ES-I3 (cell line): ENCODE data around the gene KRT73.

Source experiments
- H3K36me3 ChIP-seq: 2 replicates; pipeline ENCODE4 v1.6.1; 2013; ENCODE audit warnings: mild to moderate bottlenecking, low read length, control low read depth, moderate library complexity; ENCODE audit not compliant: insufficient read depth
- H3K4me1 ChIP-seq: 2 replicates; pipeline ENCODE4 v1.6.1; 2013; ENCODE audit warnings: mild to moderate bottlenecking, control low read depth, low read length; ENCODE audit not compliant: insufficient read depth
- H3K9ac ChIP-seq: 2 replicates; pipeline ENCODE4 v1.6.1; 2013; ENCODE audit warnings: low read depth, mild to moderate bottlenecking, low read length, moderate library complexity
- H3K9me3 ChIP-seq: 2 replicates; pipeline ENCODE4 v1.6.1; 2013; ENCODE audit warnings: mild to moderate bottlenecking, low read length, moderate library complexity; ENCODE audit not compliant: control insufficient read depth, insufficient read depth

KRT73 gene

DNA sequence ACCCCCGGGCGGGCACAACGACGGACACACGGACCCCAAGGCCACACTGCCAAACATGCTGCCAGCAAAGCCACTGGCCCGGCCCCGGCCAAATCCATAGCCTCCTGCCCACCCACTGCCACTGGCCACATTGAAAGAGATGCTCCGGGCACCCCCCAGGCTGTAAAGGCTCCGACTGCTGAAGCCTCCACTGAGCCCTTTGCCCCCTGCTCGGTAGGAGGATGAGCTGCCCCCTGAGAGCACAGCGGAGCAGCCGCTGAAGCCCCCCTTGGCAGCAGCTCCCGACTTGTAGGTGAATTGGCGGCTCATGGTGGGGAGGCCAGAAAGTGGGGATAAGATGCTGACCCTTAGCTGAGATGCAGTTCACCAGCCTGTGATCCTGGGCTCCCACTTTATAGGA, at the start of gene KRT73:
KRT73 (minus strand) TSS at position 344 of the 400 bp plus-strand sequence; CDS start at position 309, 35 bp downstream.
- no peaks in the 10 kb centered on the region for H3K36me3 ChIP-seq
- H3K9ac ChIP-seq: no peak within 1 kb of the TSS
- no peaks in the 10 kb centered on the region for H3K9me3 ChIP-seq
- H3K4me1 ChIP-seq: 0 out of 2 replicates have a peak, but pooled peaks cover 4% of the 10 kb centered on the region

DNA sequence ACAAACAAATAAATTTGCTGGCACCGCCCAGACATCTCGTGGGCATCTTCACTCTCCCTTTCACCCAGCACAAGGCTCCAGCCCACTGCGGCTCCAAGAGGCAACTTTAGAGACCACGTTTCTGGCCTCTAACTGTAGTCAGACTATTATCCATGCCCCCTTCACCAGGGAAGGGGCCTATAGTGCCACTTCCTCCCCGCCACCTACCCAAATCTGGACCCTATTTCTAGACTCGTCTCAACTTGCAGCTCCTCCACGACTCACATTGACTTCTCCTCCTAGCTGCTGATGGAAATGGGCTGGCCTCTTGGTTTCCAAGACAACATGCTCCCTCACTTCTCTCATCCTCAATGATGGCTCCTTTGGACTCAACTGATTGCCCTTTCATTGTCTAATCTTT, 49.6 kb upstream of the KRT73 start:
- Histone ChIP-seq H3K4me1 (no peaks in the 10 kb centered on the region), H3K9ac (no peak overlapping the region), H3K9me3 (no peaks in the 10 kb centered on the region), H3K36me3 (no peaks in the 10 kb centered on the region)

DNA sequence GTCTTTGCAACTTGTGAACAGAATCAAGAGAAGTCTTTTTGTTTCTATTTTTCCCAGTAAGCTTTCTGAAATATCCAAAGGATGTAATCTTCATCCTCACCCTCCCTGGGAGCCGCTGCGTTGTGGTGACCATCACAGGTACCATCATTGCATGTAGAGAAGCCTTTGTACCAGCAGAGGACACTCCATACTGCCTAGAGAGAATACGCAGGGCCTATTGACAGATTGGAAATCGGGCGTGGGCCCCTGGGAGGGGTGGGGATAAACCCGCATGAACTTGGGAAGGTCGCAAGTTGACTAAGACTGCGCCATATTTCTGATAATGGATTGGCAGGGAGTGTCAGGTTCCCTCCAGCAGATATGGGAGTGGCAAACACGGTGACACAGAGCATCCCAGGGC, 49.1 kb upstream of the KRT73 start:
- Histone ChIP-seq H3K36me3 (no peaks in the 10 kb centered on the region), H3K9me3 (no peaks in the 10 kb centered on the region), H3K9ac (no peak overlapping the region), H3K4me1 (no peaks in the 10 kb centered on the region)

DNA sequence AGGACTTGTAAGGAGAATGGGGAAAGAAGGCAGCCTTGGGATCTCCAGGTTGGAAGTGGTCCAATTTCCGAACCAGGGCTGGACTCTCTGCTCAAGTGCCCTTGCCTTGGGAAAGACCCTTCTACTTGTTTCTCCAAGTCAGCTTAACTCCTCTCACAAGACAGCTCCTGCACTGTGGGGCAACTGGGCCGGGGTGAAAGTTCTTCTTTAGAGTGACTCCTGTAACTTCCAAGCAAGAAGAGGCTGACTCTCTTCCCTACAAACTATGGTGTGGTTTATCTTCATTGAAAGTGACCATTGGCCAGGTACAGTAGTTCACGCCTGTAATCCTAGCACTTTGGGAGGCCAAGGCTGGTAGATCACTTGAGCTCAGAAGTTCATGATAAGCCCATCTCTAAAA, 48.1 kb upstream of the KRT73 start:
- no peaks in the 10 kb centered on the region for H3K4me1 ChIP-seq
- no peaks in the 10 kb centered on the region for H3K9me3 ChIP-seq
- H3K9ac ChIP-seq: no peak overlapping the region
- no peaks in the 10 kb centered on the region for H3K36me3 ChIP-seq

DNA sequence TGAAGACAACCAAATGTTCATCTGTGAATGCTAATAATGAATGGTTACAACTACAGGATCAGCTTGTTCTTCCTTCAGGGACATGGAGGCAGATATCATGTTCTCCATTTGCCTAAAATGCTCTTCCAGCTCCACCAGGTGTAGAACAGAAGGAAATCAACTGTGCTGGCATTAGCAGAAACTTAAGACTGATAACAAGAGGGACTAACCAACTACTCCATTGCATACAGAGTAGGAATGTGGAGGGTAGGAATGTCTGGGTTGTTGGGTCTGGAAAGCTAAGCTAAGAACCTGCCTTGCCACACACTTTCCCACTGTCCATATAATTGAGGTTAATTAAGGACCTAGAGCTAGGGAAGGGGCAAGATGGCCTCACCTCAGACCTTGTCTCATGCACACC, 45.1 kb upstream of the KRT73 start:
- Histone ChIP-seq H3K9ac (no peak overlapping the region), H3K9me3 (no peaks in the 10 kb centered on the region), H3K4me1 (no peaks in the 10 kb centered on the region), H3K36me3 (no peaks in the 10 kb centered on the region)

DNA sequence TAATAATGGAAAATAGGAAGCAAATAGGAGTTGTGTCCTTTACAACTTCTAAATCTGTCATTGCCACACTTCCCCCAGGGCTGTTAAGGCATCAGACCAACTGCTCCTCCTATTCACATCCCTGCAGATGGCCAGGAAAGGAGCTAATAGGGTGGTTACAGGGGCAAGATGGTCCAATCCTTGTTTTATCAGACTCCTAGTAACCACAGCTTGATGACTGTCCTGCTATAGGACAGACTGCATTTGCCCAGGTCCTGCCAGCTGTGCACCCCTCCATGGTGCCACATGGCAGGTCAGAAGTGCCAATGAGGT, 44.5 kb upstream of the KRT73 start:
- H3K4me1 ChIP-seq: no peaks in the 10 kb centered on the region

DNA sequence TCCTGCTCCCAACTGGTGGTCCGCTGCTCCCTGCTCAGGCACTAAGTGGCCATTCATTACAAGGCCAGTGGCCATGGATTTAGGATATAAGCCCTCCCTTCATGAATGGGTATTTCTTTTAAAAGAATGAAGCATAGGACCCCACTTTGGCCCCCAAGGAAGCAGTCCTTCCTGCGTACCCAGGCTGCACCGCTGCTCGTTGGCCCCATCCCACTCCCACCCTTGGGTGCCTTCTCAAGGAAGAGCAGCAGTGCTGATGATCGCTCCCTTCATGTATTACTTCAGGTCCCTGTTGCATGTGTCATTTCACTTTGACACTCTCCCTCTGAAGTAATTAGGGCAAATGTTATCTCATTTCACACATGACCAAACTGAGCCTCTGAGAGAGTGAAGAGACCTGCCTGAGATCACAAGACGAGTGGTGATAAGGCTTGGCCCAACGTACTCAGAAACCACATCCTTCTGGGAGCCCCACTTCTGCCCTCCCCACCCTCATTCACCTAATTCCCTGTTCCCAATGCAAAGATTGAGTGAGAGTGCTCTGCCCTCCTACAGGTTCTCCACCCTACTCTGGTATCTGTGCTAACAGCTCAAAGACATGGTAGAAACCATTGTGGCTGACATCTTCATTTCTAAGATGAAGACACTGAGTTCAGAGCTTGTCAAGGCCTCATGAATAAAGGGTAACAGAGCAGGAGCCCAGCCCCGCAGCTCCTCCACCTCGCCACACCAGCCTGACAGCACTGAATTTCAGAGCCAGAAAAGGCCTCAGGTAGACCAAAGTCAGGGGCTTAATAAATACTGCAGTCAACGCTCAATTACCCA, 43.9 kb upstream of the KRT73 start:
- no peaks in the 10 kb centered on the region for H3K9me3 ChIP-seq
- H3K4me1 ChIP-seq: no peaks in the 10 kb centered on the region
- no peaks in the 10 kb centered on the region for H3K36me3 ChIP-seq
- no peak overlapping the region for H3K9ac ChIP-seq

More for the DNA sequence above, 44.5 kb upstream of the KRT73 start:
- Histone ChIP-seq H3K9ac (no peak overlapping the region), H3K36me3 (no peaks in the 10 kb centered on the region), H3K9me3 (no peaks in the 10 kb centered on the region)

DNA sequence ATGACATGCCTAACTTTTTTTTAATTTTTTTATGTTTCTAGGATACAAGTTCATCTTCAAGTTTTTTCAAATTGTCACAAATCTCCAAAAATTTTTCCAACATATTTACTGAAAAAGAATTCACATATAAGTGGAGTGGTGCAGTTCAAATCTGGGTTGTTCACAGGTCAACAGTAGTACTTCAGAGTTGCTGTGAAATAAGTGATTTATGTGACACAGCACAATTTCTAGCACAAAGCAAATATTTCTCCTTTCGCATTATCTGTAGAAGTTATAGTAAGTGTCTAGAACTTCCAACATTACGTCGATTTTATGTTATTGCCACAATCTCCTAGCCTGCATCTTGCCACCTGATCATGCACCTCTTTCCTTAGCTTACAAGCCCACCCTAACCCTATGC, 43.3 kb upstream of the KRT73 start:
- Histone ChIP-seq H3K36me3 (no peaks in the 10 kb centered on the region), H3K9me3 (no peaks in the 10 kb centered on the region), H3K9ac (no peak overlapping the region), H3K4me1 (no peaks in the 10 kb centered on the region)

DNA sequence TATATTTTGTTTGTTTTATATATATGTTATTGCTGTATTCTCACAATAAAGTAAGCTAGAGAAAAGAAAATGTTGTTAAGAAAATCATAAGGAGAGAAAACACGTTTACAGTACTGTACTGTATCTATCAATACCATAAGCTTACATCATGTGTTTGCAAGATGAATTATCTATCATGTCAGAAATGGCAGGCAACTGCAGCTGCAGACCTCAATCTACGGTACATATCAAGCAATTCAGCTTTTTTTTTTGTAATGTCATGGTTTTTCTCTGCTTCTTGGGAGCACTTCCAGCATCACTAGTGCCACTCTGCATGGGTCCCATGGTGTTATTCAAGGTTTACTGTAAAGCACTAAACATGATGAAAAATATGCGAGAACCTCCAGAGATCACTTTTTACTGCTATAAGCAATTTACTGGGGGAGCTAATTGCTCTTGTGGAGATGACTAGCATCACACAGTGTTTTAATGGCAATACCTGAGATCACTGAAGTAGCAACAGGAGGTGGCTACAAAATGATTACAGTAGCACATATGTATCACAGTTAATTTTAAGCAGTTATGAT, 42.7 kb upstream of the KRT73 start:
- Histone ChIP-seq H3K9ac (no peak overlapping the region), H3K9me3 (no peaks in the 10 kb centered on the region), H3K36me3 (no peaks in the 10 kb centered on the region), H3K4me1 (no peaks in the 10 kb centered on the region)

DNA sequence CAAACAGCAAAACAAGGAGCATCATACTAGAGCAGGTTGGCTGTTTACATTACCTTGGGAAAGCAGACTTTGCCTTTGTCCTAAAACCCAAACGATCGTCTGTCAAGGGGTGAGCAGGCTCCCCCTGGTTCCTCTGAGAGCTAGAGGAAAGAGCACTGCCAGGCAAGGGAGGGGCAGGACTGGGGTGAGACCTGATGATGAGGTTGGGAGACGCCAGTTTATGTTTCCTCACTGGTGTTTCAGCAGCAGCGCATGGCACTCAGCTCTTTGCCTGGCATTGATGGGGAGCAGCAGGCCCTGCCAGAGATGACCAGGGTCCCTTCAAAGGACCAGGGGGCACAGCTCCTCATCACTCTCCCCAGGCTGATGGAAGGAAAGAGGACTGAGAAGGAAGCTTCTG, 41.6 kb upstream of the KRT73 start:
- H3K9ac ChIP-seq: no peak overlapping the region
- no peaks in the 10 kb centered on the region for H3K9me3 ChIP-seq
- H3K36me3 ChIP-seq: no peaks in the 10 kb centered on the region
- no peaks in the 10 kb centered on the region for H3K4me1 ChIP-seq

DNA sequence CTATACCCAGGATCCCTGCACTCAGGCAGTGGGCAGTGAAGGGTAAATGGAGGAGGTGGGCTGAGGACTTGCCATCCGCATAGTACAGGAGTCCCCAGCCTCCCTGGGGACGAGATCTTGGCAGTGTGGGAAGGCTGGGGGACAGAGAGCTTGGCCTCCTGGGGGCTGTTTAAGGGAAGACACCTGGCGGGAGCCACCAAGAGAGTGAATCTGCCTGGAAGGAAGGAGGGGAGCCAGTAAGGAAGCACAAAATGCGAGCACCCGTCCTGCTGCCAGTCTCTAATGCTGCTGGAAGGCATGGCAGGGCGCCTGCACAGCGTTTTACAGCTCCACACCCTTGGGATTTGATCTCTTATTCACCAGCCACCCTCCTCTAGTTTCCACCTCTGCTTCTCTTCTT, 41.0 kb upstream of the KRT73 start:
- Histone ChIP-seq H3K9me3 (no peaks in the 10 kb centered on the region), H3K9ac (no peak overlapping the region), H3K36me3 (no peaks in the 10 kb centered on the region), H3K4me1 (no peaks in the 10 kb centered on the region)

DNA sequence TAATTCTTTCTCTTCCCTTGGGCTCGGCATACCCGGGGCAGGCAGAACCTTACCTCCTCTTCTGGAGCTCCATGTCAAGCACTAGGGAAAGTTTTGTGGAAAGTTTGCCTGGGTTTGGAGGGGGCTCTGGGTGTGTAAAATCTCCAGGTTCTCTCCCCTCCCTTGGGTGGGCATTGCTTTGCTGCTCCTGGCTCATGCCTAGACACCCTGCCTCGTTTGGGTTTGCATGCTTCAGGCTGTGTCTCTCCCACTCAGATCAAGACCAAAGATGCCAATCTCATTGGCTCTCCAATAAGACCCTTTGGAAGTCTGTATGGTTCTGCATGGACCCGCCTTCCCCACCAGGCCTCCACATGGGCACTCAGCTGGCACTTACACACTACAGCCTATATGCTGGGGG, 39.8 kb upstream of the KRT73 start:
- Histone ChIP-seq H3K4me1 (no peaks in the 10 kb centered on the region), H3K9me3 (no peaks in the 10 kb centered on the region), H3K36me3 (no peaks in the 10 kb centered on the region), H3K9ac (no peak overlapping the region)

DNA sequence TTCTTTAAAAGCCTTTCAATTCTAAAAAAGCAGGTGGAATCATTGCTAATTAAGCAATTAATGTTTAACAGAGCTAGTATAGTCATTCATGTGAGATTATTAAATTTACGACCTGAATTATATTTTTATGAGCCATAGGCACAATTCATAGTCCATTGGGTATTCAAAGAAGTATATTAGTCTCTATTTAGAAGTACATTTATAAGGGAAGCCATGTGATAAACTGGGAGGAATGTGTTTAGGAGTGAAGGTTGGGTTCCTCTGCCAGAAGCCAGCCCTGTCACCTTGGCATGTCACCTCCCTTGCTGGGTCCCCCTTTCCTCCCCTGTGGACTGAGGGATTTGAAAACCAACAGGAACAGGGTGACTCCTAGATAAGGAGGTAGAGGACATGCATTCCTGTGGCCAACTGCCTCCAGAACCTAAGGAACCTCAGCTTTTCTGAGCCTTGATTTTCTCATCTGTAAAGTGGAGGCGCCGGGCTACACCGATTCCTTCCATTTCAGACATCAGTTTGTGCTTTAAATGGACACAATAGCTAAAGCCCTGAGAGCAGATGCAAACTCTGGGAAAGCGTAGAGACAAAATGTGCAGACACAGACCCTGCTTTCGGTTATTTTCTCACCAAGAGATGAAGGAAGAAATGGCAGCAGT, 39.0 kb upstream of the KRT73 start:
- Histone ChIP-seq H3K36me3 (no peaks in the 10 kb centered on the region), H3K9ac (no peak overlapping the region), H3K9me3 (no peaks in the 10 kb centered on the region), H3K4me1 (no peaks in the 10 kb centered on the region)

DNA sequence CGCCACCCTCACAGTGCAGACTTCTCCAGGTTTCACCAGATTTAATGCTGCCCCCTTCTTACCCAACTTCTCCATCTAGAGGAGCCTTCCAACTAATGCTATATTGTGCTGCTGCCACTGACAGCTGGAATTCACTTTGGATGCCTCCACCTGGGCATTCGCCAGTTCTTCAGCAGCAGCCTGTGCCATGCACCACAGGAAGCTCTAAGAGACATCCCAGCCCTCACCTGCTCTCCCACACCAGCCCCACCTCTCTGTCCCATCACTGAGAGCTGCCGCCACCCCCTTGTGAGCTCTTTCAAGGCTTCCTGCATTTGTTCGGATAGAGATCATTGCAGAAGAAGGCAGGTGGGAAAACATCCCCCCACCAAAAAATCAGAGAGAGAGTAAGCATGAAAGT, 38.3 kb upstream of the KRT73 start:
- H3K36me3 ChIP-seq: no peaks in the 10 kb centered on the region
- no peaks in the 10 kb centered on the region for H3K9me3 ChIP-seq
- no peak overlapping the region for H3K9ac ChIP-seq
- no peaks in the 10 kb centered on the region for H3K4me1 ChIP-seq

DNA sequence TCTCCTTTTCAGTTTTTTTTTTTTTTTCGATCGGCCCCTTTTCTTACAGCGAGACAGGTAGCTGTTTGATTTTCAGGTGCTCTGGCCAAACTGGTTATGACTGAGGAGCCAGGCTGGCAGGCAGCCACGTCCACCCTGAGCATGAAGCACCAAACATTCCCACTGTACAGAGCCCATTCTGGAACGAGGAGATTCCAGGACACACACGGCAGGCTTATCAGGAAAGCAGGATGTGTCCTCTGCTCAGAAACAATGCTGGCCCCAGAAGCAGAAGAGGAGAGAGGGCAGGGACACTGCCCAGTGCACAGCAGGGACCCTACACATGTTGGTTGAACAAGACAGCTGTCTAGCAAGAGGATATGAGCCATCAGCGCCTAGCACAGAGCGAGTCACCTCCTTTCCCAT, 37.4 kb upstream of the KRT73 start:
- no peaks in the 10 kb centered on the region for H3K36me3 ChIP-seq
- H3K4me1 ChIP-seq: no peaks in the 10 kb centered on the region
- no peaks in the 10 kb centered on the region for H3K9me3 ChIP-seq
- no peak overlapping the region for H3K9ac ChIP-seq
